Effector memory CD4-positive, alpha-beta T cell (primary cell): ENCODE measurements around the gene FAM20C.
"Not testable (repeated sequence)": the region's sequence is repeated elsewhere in the genome, so short reads cannot be mapped to it uniquely, and the experiment has no call there.

Source experiments
- DNase-seq, 3 donors: peaks; one replicate each; pipeline ENCODE4 v3.0.0-alpha.2; 2020
- H3K27ac ChIP-seq: 2 replicates; pipeline ENCODE4 v1.7.0; 2013; ENCODE audit warnings: mild to moderate bottlenecking, low read length, moderate library complexity; ENCODE audit not compliant: insufficient read depth, poor library complexity, severe bottlenecking
- H3K27me3 ChIP-seq: replicated peaks from 2 replicates; pipeline ENCODE4 v1.7.0; 2013; ENCODE audit warnings: mild to moderate bottlenecking, low read length; ENCODE audit not compliant: insufficient read depth, control insufficient read depth, poor library complexity, severe bottlenecking
- H3K36me3 ChIP-seq: 2 replicates; pipeline ENCODE4 v1.7.0; 2013; ENCODE audit warnings: mild to moderate bottlenecking, low read length, moderate library complexity; ENCODE audit not compliant: control insufficient read depth, insufficient read depth
- H3K4me1 ChIP-seq: 2 replicates; pipeline ENCODE4 v1.7.0; 2013; ENCODE audit warnings: low read length, mild to moderate bottlenecking; ENCODE audit not compliant: control insufficient read depth, insufficient read depth, poor library complexity, severe bottlenecking
- H3K4me3 ChIP-seq: 2 replicates; pipeline ENCODE4 v1.7.0; 2013; ENCODE audit warnings: low read length, low read depth, mild to moderate bottlenecking; ENCODE audit not compliant: insufficient read depth, poor library complexity, severe bottlenecking
- H3K9me3 ChIP-seq: 2 replicates; pipeline ENCODE4 v1.7.0; 2013; ENCODE audit warnings: mild to moderate bottlenecking, low read length, moderate library complexity; ENCODE audit not compliant: control insufficient read depth

The FAM20C gene

DNA sequence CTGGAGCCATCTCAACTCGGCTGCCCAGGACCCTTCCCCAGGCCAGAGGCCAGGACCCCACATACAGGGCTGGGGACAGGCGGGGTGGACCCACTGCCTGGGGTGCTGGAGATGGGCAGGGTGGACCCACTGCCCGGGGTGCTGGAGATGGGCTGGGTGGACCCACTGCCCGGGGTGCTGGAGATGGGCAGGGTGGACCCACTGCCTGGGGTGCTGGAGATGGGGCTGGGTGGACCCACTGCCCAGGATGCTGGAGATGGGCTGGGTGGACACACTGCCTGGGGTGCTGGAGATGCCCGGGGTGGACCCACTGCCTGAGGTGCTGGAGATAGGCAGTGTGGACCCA is 65.2 kb downstream of the FAM20C start:
- no peaks in the 10 kb centered on the region for H3K4me1 ChIP-seq
- no peaks in the 10 kb centered on the region for H3K27me3 ChIP-seq
- no peak overlapping the region for H3K27ac ChIP-seq
- DNase-seq = no peak
- H3K36me3 ChIP-seq = no peaks in the 10 kb centered on the region
- no peak overlapping the region for H3K4me3 ChIP-seq
- no peaks in the 10 kb centered on the region for H3K9me3 ChIP-seq

DNA sequence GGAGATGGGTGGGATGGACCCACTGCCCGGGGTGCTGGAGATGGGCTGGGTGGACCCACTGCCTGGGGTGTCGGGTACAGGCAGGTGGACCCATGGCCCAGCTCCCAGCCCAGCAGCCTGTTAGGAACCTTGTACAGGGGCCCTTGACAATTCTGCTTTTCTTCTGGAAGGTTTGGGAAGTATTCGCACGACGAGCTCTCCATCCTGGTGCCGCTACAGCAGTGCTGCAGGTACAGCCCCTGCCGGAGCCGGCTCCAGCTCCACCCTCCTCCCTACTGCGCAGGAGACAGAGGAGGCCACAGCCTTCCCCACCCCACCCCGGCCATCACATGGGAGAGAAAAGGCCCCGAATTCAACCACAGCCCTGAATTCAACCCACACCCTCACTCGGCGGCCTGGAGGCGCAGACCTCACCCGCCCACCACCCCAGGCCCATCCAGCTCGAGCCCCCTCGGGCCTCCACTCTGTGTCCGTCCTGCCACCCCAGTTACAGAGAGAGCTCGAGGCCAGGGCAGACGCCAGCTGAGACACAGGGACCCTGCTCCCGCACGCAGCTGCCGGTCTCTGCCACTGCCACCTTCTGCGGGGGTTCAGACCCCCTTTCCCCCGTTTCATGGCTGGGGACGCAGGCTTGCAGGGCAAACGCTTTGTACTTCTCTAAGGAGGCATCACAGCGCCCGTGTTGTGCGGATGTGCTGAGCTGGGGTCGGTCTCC is 66.3 kb downstream of the FAM20C start:
- Histone ChIP-seq H3K9me3 (no peaks in the 10 kb centered on the region), H3K4me3 (no peak overlapping the region), H3K4me1 (no peaks in the 10 kb centered on the region), H3K36me3 (no peaks in the 10 kb centered on the region), H3K27me3 (no peaks in the 10 kb centered on the region), H3K27ac (no peak overlapping the region)
- no peak for DNase-seq

DNA sequence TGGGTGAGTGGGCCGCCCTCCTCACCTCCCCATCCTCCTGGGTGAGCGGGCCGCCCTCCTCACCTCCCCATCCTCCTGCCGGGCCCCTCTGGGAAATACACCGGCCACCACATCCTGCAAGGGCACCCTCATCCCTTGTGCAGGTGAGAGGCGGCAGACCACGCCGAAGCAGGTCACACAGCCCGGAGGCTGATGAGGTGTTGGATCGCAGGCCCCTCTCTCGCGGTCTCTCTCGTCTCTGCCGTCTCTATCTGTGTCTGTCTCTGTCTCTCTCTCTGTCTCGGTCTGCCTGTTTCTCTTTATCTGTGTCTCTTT is 66.8 kb downstream of the FAM20C start:
- no peak for DNase-seq
- Histone ChIP-seq H3K9me3 (no peaks in the 10 kb centered on the region), H3K36me3 (no peaks in the 10 kb centered on the region)

DNA sequence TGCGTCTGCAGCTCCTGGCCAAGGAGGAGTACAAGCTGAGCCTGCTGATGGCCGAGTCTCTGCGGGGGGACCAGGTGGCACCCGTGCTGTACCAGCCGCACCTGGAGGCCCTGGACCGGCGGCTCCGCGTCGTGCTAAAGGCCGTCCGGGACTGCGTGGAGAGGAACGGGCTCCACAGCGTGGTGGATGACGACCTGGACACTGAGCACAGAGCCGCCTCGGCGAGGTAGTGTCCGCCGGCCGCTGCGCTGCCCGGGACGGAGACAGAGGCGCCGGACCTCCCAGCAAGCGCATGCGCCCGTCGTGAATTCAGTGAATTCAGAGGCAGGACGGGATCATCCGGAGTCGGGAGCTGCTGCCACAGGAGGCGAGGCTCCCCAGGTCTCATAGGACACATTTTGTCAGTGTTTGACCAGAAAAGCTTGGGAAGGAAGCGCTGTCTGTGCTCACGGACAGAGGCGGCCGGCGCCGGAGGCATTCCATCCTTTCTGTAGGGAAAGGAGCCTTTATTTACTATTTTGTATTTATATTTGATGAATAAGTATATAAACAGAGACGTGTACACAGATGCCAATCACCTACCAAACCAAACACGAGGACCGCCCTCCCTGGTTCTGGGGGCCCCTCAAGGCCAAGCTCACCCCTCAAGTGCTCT is 67.5 kb downstream of the FAM20C start:
- Histone ChIP-seq H3K4me1 (no peaks in the 10 kb centered on the region), H3K27ac (no peak overlapping the region), H3K36me3 (no peaks in the 10 kb centered on the region), H3K4me3 (no peak overlapping the region), H3K9me3 (no peaks in the 10 kb centered on the region), H3K27me3 (no peaks in the 10 kb centered on the region)
- no peak for DNase-seq

More for the DNA sequence above, 66.8 kb downstream of the FAM20C start:
- Histone ChIP-seq H3K27me3 (no peaks in the 10 kb centered on the region), H3K4me3 (no peak overlapping the region), H3K4me1 (no peaks in the 10 kb centered on the region), H3K27ac (no peak overlapping the region)

DNA sequence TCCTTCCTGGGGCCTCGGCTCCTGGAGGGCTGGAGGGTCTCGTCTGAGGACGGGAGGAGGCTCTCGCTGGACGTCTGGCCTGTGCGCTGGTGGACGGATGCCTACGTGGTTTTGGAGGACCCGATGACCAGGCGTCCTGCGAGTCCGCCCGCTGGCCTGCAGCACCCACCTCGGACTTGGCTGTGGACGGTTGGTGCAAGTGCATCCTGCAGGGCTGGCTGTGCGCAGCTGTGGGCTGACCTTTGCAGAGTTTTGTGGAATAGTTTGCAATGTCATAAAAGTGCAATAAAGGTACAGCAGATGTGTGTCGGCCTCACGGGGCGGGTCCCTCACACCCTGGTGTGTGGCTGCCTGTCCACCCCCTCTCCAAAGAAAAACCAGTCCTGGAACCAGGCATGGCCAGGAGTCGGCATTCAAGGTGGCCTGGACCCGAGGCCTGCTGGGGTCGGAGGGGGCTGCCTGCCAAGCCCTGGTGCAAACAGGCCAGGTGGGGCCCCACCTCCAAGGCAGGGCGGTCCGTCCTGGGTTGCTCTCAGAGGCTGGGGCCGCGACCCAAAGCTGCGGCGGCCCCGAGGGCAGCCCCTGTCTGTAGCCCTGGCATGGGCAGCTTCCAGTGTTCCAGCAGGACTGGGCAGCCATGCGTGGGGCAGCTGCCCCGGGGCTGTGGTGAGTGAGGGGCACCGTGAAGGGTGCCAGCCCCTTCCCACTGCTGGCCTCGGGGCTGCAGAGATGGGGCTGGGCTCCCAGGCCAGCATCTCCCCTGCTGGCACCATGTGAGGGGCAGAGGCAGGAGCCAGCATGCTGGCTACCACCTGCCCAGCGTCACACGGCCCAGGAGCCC is 68.3 kb downstream of the FAM20C start:
- no peak for DNase-seq
- Histone ChIP-seq H3K36me3 (no peaks in the 10 kb centered on the region), H3K9me3 (no peaks in the 10 kb centered on the region), H3K27me3 (no peaks in the 10 kb centered on the region), H3K27ac (no peak overlapping the region), H3K4me1 (no peaks in the 10 kb centered on the region), H3K4me3 (no peak overlapping the region)

DNA sequence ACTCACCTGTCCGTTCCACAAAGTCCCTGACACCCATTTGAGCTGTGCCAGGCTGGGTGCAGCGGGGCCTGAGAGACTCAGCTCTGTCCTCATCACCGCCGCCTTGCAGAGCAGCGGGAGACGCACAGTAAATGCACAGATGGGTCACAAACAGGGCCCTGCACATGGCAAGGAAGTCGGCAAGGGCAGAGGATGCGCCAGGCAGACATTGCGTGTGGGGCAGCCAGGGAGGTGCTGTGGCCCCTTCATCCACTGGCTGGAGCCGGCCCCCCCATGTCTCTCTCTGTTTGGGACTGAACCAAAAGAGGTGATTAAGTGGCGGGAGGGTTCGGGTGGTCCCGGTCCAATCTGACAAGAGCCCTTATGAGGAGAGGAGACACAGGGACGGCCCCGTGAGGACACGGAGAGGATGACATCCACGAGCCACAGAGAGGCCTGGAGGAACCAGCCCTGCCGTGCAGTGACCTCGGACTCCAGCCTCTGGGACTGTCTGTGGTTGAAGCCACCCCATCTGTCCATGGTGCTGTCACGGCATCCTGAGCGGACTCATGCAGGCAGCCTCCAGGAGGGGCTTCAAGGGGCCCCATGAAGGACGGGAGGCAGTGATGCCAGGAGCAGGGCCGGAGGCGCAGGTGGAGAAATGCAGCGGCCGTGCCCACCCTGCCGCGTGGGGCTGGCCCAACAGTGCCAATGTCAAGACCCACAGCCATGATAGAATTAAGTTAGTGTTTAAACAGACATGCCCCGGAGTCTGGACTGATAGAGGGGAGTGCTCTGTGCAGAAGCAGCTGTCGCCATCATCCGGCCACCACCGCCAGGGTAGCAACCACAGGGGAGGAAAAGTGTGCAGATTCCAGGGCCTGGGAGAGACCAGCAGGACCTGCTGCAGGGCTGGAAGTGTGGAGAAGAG is 69.2 kb downstream of the FAM20C start:
- H3K9me3 ChIP-seq = no peaks in the 10 kb centered on the region

DNA sequence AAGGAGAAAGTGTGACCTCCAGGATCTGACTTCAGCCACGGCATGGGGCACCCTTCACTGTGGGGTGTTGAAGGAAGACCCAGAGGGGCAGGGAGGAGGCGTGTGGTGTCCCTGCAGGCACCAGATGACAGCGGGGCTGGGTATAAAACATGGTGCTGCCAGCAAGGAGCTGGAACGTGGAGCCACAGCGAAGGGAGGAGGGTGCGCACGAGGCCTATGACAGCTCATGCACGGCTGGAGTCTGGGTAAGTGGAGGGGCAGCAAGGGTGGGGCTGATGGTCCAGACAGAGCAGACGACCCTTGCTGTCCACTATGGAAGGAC is 69.8 kb downstream of the FAM20C start:
- H3K36me3 ChIP-seq = no peaks in the 10 kb centered on the region
- H3K4me1 ChIP-seq = no peaks in the 10 kb centered on the region
- no peaks in the 10 kb centered on the region for H3K27me3 ChIP-seq
- no peak overlapping the region for H3K27ac ChIP-seq
- H3K4me3 ChIP-seq = no peak overlapping the region
- no peaks in the 10 kb centered on the region for H3K9me3 ChIP-seq
- no peak for DNase-seq

More for the DNA sequence above, 69.2 kb downstream of the FAM20C start:
- DNase-seq = no peak
- Histone ChIP-seq H3K27ac (no peak overlapping the region), H3K36me3 (no peaks in the 10 kb centered on the region), H3K4me1 (no peaks in the 10 kb centered on the region), H3K4me3 (no peak overlapping the region), H3K27me3 (no peaks in the 10 kb centered on the region)

DNA sequence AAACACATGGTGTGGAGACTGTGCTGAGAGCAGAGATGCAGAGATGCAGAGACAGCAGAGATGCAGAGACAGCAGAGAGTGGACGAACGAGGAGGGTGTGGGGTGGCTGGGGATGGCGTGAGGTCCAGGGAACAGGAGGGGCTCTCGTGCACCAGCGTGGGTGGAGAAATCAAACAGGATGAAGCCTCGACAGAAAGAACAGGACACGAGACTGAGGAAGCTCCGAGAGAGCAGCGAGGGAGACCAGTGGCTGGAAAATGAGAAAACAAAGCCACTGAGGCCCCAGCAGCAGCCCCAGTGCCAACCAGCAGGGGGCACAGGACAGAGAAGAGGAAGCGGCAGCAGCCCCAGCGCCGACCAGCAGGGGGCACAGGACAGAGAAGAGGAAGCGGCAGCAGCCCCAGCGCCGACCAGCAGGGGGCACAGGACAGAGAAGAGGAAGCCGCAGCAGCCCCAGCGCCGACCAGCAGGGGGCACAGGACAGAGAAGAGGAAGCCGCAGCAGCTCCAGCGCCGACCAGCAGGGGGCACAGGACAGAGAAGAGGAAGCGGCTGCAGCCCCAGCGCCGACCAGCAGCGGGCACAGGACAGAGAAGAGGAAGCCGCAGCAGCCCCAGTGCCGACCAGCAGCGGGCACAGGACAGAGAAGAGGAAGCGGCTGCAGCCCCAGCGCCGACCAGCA is 70.4 kb downstream of the FAM20C start:
- not testable (repeated sequence) for H3K36me3 ChIP-seq, H3K27me3 ChIP-seq, H3K4me3 ChIP-seq, H3K9me3 ChIP-seq, H3K27ac ChIP-seq, H3K4me1 ChIP-seq
- DNase-seq = peak; percentile 25 to 43 (median 39)

DNA sequence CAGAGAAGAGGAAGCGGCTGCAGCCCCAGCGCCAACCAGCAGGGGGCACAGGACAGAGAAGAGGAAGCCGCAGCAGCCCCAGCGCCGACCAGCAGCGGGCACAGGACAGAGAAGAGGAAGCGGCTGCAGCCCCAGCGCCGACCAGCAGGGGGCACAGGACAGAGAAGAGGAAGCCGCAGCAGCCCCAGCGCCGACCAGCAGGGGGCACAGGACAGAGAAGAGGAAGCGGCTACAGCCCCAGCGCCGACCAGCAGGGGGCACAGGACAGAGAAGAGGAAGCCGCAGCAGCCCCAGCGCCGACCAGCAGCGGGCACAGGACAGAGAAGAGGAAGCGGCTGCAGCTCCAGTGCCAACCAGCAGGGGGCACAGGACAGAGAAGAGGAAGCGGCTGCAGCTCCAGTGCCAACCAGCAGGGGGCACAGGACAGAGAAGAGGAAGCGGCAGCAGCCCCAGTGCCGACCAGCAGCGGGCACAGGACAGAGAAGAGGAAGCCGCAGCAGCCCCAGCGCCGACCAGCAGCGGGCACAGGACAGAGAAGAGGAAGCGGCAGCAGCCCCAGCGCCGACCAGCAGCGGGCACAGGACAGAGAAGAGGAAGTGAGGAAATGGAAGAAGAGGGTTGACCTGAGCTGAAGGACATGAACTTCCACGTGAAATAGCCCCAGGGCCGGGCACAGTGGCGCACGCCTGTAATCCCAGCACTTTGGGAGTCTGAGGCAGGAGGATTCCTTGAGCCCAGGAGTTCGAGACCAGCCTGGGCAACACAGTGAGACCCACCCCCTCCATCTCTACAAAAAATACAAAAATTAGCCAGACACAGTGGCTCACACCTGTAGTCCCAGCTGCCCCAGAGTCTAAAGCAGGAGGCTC is 71.3 kb downstream of the FAM20C start:
- not testable (repeated sequence) for H3K4me1 ChIP-seq, H3K4me3 ChIP-seq, H3K27me3 ChIP-seq, H3K9me3 ChIP-seq, H3K27ac ChIP-seq, H3K36me3 ChIP-seq
- DNase-seq = peak in 2 of 3 donors; percentile 47 to 48
